ENCODE data around the gene TJP3.

The TJP3 gene

DNA sequence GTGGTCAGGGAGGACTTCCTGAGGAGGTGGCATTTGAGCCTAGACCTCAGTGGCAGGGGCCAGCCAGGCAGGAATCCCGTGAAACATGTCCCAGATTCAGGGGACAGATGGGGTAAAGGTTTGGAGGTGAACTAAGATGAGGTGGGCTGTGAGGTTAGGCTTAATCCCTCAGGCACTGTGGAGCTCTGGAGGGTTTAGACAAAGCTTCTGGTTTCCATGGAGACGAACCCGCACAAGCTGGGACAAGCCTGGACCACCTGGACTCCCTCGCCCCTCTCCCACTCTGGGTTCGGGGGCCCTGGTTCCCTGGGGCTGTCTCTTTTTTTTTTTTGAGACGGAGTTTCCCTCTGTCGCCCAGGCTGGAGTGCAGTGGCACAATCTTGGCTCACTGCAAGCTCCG is 15.7 kb downstream of the TJP3 start:
- TF ChIP-seq, protein P1, sequence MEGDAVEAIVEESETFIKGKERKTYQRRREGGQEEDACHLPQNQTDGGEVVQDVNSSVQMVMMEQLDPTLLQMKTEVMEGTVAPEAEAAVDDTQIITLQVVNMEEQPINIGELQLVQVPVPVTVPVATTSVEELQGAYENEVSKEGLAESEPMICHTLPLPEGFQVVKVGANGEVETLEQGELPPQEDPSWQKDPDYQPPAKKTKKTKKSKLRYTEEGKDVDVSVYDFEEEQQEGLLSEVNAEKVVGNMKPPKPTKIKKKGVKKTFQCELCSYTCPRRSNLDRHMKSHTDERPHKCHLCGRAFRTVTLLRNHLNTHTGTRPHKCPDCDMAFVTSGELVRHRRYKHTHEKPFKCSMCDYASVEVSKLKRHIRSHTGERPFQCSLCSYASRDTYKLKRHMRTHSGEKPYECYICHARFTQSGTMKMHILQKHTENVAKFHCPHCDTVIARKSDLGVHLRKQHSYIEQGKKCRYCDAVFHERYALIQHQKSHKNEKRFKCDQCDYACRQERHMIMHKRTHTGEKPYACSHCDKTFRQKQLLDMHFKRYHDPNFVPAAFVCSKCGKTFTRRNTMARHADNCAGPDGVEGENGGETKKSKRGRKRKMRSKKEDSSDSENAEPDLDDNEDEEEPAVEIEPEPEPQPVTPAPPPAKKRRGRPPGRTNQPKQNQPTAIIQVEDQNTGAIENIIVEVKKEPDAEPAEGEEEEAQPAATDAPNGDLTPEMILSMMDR (conservative IDR thresholded peaks at IDR 0.05; ENCODE audit: control insufficient read depth, insufficient read depth, low read depth, low read length): no peak
- no peak overlapping the region for H3K4me3 ChIP-seq (ENCODE audit: control insufficient read depth, low read depth, low read length)
- DNase-seq (ENCODE audit: low read depth): no peak

DNA sequence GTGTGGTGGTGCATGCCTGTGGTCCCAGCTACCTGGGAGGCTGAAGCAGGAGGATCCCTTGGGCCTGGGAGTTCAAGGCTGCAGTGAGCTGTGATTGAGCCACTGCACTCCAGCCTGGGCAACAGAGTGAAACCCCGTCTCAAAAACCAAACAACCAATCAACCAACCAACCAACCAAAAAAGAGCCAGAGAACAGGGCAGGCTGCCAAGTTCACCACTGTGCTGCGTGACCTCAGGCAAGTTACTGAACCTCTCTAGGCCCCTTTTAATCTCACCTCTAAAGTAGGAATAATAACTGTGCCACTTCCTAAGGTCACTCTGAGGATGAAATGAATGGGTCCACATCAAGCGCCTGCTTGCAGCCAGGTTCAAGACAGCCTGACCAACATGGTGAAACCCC is 16.9 kb downstream of the TJP3 start:
- DNase-seq (ENCODE audit: low read depth): no peak
- H3K4me3 ChIP-seq (ENCODE audit: control insufficient read depth, low read depth, low read length): no peak overlapping the region
- TF ChIP-seq, protein P1 (conservative IDR thresholded peaks at IDR 0.05; ENCODE audit: control insufficient read depth, insufficient read depth, low read depth, low read length): no peak

DNA sequence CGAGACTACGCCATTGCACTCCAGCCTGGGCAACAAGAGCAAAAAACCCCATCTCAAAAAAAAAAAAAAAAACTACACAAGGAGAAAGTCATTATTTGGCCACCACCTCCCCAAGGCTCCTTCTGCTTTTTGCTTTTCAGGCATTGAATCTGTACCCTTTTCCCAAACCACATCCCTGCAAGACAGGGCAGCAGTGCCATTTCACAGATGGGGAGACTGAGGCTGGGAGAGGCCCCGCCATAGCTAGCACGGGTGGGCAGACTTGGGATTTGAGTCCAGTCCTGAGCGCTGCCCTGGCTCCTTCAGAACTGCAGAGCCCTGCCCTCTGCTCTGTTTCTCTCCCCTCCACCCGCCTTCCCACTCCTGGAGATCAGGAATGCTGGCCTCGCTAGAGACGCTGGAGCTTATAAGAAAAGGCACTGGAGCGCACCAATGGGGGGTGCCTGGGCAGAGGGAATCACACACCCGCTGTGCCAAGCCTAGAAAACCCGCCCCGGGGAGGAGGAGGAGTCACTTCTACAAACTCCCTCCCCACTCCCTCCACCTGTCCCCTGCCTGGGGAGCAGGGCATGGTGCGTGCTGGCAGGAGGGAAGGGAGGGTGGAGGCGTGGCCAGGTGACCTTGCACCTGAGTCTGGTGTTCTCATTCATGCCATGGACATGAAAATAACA is 17.6 kb downstream of the TJP3 start:
- no peak for DNase-seq (ENCODE audit: low read depth)
- TF ChIP-seq, protein P1 (conservative IDR thresholded peaks at IDR 0.05; ENCODE audit: control insufficient read depth, insufficient read depth, low read depth, low read length): no peak
- H3K4me3 ChIP-seq (ENCODE audit: control insufficient read depth, low read depth, low read length): no peak overlapping the region

DNA sequence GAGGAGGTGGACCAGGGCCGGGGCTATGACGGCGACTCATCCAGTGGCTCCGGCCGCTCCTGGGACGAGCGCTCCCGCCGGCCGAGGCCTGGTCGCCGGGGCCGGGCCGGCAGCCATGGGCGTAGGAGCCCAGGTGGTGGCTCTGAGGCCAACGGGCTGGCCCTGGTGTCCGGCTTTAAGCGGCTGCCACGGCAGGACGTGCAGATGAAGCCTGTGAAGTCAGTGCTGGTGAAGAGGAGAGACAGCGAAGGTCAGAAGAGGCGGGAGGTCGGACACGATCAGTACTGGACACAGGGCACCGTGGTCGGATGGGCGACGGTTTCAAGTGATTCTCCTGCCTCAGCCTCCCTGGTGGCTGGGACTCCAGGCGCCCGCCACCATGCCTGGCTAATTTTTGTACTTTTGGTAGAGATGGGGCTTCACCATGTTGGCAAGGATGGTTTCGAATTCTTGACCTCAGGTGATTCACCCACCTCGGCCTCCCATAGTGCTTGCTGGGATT is 22.3 kb downstream of the TJP3 start:
- TF ChIP-seq, protein P1 (conservative IDR thresholded peaks at IDR 0.05; ENCODE audit: control insufficient read depth, insufficient read depth, low read depth, low read length): no peak
- no peak for DNase-seq (ENCODE audit: low read depth)
- H3K4me3 ChIP-seq (ENCODE audit: control insufficient read depth, low read depth, low read length): no peak overlapping the region

DNA sequence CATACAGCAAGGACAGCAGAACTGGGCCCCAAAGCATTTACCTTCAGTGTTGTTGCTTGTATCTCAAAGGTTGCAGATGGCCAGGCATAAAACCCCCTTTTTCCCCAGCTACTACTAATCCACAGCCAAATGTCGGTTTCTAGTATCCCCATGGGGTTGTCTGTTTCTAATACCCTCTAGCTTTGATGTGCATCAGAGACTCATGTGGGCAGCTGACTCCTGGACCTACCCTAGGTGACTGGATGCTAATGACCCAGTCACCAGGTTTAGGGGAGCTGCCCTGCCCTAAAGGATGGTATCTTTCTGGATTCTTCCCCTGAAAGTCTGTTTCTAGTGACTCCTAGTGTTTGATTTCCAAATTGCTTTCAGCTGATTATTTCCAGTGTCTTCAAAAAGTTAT is 23.9 kb downstream of the TJP3 start:
- H3K4me3 ChIP-seq (ENCODE audit: control insufficient read depth, low read depth, low read length): no peak overlapping the region
- no peak for DNase-seq (ENCODE audit: low read depth)
- TF ChIP-seq, protein P1 (conservative IDR thresholded peaks at IDR 0.05; ENCODE audit: control insufficient read depth, insufficient read depth, low read depth, low read length): no peak

DNA sequence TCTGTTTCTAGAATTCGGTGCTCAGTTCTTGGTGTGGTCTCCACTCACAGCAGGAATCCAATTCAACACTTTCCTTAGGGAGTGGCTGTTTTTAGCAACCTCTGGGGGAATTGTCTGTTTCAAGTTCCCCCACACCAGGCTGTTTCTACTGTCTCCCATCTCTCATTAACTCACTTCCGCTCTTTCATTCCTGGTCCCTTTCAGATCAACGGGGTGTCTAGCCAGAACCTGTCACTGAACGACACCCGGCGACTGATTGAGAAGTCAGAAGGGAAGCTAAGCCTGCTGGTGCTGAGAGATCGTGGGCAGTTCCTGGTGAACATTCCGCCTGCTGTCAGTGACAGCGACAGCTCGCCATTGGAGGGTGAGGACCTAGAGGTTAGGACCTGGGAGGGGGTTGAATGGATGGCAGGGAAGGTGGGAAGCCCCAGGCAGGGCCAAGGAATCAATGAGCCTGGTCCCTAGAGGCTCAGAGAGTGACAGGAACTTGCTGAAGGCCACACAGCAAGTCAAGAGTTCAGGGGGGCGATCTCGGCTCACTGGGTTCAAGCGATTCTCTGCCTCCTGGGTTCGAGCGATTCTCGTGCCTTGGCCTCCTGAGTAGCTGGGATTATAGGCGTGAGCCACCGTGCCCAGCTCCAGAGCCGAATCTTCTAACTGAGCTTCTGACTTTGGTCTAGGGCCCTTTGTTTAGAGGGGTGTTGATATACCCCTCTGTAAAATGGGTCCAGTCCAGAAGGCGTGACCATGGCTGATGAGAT is 25.5 kb downstream of the TJP3 start:
- DNase-seq (ENCODE audit: low read depth): no peak
- TF ChIP-seq, protein P1 (conservative IDR thresholded peaks at IDR 0.05; ENCODE audit: control insufficient read depth, insufficient read depth, low read depth, low read length): no peak

More for the DNA sequence above, 25.5 kb downstream of the TJP3 start:
- no peak overlapping the region for H3K4me3 ChIP-seq (ENCODE audit: control insufficient read depth, low read depth, low read length)
